ENCODE data around the gene DOCK2.

The DOCK2 gene

DNA sequence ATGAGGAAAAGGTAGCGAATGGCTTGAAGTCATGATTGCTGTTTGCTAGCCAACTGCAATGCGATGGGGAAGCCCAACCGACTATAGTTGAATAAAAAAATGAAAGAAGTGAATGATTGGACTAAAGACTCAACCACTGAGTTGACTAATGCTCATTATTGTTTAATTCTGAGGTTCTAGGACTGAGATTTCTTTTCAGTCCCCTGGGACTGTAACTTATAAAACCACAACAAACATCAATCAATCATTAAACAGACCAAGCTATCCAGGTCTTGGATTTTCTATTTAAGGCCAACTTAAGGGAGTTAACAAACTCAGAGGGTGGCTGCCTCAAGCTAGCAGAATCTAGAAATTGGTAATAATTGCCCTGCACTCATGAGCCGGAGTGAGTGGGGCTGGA is 154.2 kb downstream of the DOCK2 start:
- TF ChIP-seq FOXP2 (optimal IDR thresholded peaks at IDR 0.05; ENCODE audit: borderline replicate concordance, extremely low read depth, extremely low read length, insufficient read depth) (no peak), SIN3A (IDR thresholded peaks at IDR 0.05; ENCODE audit: borderline replicate concordance, insufficient read depth, low read length) (no peak), POLR2AphosphoS5 (IDR thresholded peaks at IDR 0.05; ENCODE audit: low read depth, low read length) (no peak), TAF1 (IDR thresholded peaks at IDR 0.05; ENCODE audit: borderline replicate concordance, insufficient read depth, low read length) (no peak)
- TF ChIP-seq, protein P1, sequence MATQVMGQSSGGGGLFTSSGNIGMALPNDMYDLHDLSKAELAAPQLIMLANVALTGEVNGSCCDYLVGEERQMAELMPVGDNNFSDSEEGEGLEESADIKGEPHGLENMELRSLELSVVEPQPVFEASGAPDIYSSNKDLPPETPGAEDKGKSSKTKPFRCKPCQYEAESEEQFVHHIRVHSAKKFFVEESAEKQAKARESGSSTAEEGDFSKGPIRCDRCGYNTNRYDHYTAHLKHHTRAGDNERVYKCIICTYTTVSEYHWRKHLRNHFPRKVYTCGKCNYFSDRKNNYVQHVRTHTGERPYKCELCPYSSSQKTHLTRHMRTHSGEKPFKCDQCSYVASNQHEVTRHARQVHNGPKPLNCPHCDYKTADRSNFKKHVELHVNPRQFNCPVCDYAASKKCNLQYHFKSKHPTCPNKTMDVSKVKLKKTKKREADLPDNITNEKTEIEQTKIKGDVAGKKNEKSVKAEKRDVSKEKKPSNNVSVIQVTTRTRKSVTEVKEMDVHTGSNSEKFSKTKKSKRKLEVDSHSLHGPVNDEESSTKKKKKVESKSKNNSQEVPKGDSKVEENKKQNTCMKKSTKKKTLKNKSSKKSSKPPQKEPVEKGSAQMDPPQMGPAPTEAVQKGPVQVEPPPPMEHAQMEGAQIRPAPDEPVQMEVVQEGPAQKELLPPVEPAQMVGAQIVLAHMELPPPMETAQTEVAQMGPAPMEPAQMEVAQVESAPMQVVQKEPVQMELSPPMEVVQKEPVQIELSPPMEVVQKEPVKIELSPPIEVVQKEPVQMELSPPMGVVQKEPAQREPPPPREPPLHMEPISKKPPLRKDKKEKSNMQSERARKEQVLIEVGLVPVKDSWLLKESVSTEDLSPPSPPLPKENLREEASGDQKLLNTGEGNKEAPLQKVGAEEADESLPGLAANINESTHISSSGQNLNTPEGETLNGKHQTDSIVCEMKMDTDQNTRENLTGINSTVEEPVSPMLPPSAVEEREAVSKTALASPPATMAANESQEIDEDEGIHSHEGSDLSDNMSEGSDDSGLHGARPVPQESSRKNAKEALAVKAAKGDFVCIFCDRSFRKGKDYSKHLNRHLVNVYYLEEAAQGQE (IDR thresholded peaks at IDR 0.05; ENCODE audit: insufficient read depth in 1 of 2, low read depth in 2 of 2, low read length in 2 of 2), result no peak

DNA sequence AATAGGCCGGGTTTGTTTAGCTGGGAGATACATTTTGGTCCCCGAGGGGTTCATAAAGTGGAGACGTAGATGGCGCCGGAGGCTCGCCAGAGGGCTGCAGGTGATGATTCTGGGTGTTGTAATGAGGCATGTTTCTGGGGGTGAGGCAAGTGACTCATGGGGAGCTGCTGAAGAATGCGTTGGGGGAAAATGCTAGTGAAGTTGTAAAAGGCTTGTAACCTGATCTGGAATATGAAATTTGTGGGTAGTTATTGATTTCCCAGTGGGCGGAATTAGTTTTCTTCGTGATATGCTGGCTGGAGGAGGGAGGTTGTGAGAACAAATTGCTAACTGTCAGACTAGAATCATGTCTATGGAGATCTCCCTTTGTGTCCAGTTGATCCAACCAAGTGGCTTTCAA is 158.3 kb downstream of the DOCK2 start:
- TF ChIP-seq SIN3A (IDR thresholded peaks at IDR 0.05; ENCODE audit: borderline replicate concordance, insufficient read depth, low read length) (no peak), FOXP2 (optimal IDR thresholded peaks at IDR 0.05; ENCODE audit: borderline replicate concordance, extremely low read depth, extremely low read length, insufficient read depth) (no peak), POLR2AphosphoS5 (IDR thresholded peaks at IDR 0.05; ENCODE audit: low read depth, low read length) (no peak), TAF1 (IDR thresholded peaks at IDR 0.05; ENCODE audit: borderline replicate concordance, insufficient read depth, low read length) (no peak)
- TF ChIP-seq, protein P1 (IDR thresholded peaks at IDR 0.05; ENCODE audit: insufficient read depth in 1 of 2, low read depth in 2 of 2, low read length in 2 of 2), result no peak

DNA sequence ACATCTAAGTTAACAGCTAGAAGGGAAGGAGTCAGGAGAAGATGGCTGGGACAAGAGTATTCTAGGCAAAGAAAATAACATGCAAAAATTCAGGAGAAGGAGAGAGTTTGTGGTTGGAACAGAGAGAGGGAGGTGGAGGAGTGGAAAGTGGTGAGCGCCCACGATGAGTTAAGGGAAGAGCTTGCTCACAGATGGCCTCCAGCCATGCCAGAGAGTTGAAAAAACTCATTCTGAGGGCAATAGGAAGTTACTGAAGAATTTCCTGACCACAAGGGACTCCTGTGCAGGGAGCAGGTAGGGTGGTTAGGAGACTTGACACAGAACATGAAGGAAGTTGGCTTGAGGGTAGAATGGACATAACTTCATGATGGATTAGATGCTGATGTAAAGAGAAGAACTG is 159.7 kb downstream of the DOCK2 start:
- no peak for TF ChIP-seq FOXP2 (optimal IDR thresholded peaks at IDR 0.05; ENCODE audit: borderline replicate concordance, extremely low read depth, extremely low read length, insufficient read depth)
- no peak for TF ChIP-seq TAF1 (IDR thresholded peaks at IDR 0.05; ENCODE audit: borderline replicate concordance, insufficient read depth, low read length)
- no peak for TF ChIP-seq POLR2AphosphoS5 (IDR thresholded peaks at IDR 0.05; ENCODE audit: low read depth, low read length)
- TF ChIP-seq, protein P1 (IDR thresholded peaks at IDR 0.05; ENCODE audit: insufficient read depth in 1 of 2, low read depth in 2 of 2, low read length in 2 of 2), result no peak
- TF ChIP-seq SIN3A (IDR thresholded peaks at IDR 0.05; ENCODE audit: borderline replicate concordance, insufficient read depth, low read length), result no peak

DNA sequence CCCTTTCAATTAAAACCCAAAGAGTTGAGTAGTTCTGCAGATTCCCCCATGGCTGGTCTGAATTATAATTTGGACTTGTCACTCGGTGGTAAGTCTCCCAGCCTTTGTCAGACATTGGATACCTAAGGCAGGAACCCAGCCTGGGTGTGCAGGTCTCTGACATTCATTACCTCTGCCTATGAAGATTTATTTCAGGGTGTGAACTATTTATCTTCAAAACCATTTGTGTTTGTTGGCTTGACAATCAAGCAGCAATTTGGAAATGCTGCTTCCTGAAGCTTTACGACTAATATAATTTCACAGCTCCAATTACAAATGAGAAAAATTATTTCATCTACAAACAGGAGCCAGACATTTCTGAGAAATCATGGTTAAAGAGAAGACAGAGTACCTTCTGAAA is 160.5 kb downstream of the DOCK2 start:
- TF ChIP-seq, protein P1 (IDR thresholded peaks at IDR 0.05; ENCODE audit: insufficient read depth in 1 of 2, low read depth in 2 of 2, low read length in 2 of 2), result no peak
- TF ChIP-seq FOXP2 (optimal IDR thresholded peaks at IDR 0.05; ENCODE audit: borderline replicate concordance, extremely low read depth, extremely low read length, insufficient read depth), result no peak
- TF ChIP-seq POLR2AphosphoS5 (IDR thresholded peaks at IDR 0.05; ENCODE audit: low read depth, low read length), result no peak
- no peak for TF ChIP-seq TAF1 (IDR thresholded peaks at IDR 0.05; ENCODE audit: borderline replicate concordance, insufficient read depth, low read length)
- TF ChIP-seq SIN3A (IDR thresholded peaks at IDR 0.05; ENCODE audit: borderline replicate concordance, insufficient read depth, low read length), result no peak

DNA sequence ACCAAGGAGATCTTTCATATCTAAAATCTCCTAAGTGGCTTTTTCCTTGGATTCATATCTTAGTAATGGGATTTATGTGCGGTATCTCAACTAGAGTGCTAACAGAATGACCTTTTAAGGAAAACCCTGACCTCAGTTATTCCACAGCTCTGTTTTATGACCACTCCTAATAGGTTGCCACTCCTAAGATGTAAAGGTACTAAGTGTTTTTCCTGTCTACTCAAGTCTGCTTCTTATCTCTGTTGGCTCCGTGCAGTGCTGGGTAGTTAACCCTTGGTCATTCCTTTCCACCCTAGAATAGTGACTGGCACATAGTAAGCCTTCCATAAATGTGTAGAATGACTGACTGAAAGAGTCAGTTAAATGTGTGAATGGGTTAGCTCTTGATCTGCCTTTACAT is 161.4 kb downstream of the DOCK2 start:
- TF ChIP-seq POLR2AphosphoS5 (IDR thresholded peaks at IDR 0.05; ENCODE audit: low read depth, low read length), result no peak
- TF ChIP-seq FOXP2 (optimal IDR thresholded peaks at IDR 0.05; ENCODE audit: borderline replicate concordance, extremely low read depth, extremely low read length, insufficient read depth), result no peak
- no peak for TF ChIP-seq TAF1 (IDR thresholded peaks at IDR 0.05; ENCODE audit: borderline replicate concordance, insufficient read depth, low read length)
- TF ChIP-seq, protein P1 (IDR thresholded peaks at IDR 0.05; ENCODE audit: insufficient read depth in 1 of 2, low read depth in 2 of 2, low read length in 2 of 2), result no peak
- TF ChIP-seq SIN3A (IDR thresholded peaks at IDR 0.05; ENCODE audit: borderline replicate concordance, insufficient read depth, low read length), result no peak
